Fibroblast of lung (primary cell): ENCODE results near the gene PLEKHG7. TPM values are rescaled to one million over a fixed set of nuclear protein-coding genes. Genes with fewer than 3 reads are reported as not detected.

Experiments used
- DNase-seq, 2 donors: peaks; one replicate each; pipeline versions ENCODE4 v3.0.0 to v3.0.0-alpha.2; 2010; ENCODE audit warnings: low read depth in 2 of 2
- H2AFZ ChIP-seq: 2 replicates; pipeline ENCODE4 v1.5.1; 2012; ENCODE audit warnings: low read length, control low read depth, inconsistent platforms
- H3K27ac ChIP-seq: 2 replicates; pipeline ENCODE4 v1.5.1; 2011; ENCODE audit warnings: low read length, control low read depth; ENCODE audit not compliant: insufficient read depth
- H3K27me3 ChIP-seq: 2 replicates; pipeline ENCODE4 v1.5.1; 2011; ENCODE audit warnings: mild to moderate bottlenecking, low read length; ENCODE audit not compliant: control insufficient read depth, insufficient read depth
- H3K36me3 ChIP-seq: 2 replicates; pipeline ENCODE4 v1.5.1; 2011; ENCODE audit warnings: low read length; ENCODE audit not compliant: control insufficient read depth, insufficient read depth
- H3K4me1 ChIP-seq: 2 replicates; pipeline ENCODE4 v1.5.1; 2011; ENCODE audit warnings: low read length; ENCODE audit not compliant: control insufficient read depth, insufficient read depth; ENCODE audit errors: extremely low read depth
- H3K4me2 ChIP-seq: 2 replicates; pipeline ENCODE4 v1.5.1; 2011; ENCODE audit warnings: low read length, control low read depth; ENCODE audit not compliant: insufficient read depth; ENCODE audit errors: extremely low read depth
- H3K4me3 ChIP-seq, 4 experiments: fragments of 200-600 bp in 1 of 4; sonication (generic) in 1 of 4; replicated peaks in 1 of 4; 2 replicates each; pipeline ENCODE4 v1.5.1; 2011 to 2016; ENCODE audit warnings: low read length in 4 of 4, low read depth in 3 of 4, mild to moderate bottlenecking in 3 of 4, control low read depth in 2 of 4, inconsistent platforms in 1 of 4, mixed read lengths in 1 of 4; ENCODE audit not compliant: insufficient read depth in 1 of 4; ENCODE audit errors: control extremely low read depth in 1 of 4
- H3K79me2 ChIP-seq: 2 replicates; pipeline ENCODE4 v1.5.1; 2012; ENCODE audit warnings: mild to moderate bottlenecking, low read length, inconsistent platforms; ENCODE audit not compliant: control insufficient read depth, insufficient read depth
- H3K9ac ChIP-seq: 2 replicates; pipeline ENCODE4 v1.5.1; 2011; ENCODE audit warnings: mild to moderate bottlenecking, low read length, control low read depth; ENCODE audit not compliant: insufficient read depth
- H3K9me3 ChIP-seq: 2 replicates; pipeline ENCODE4 v1.5.1; 2012; ENCODE audit warnings: low read depth, low read length; ENCODE audit not compliant: control insufficient read depth, insufficient read depth
- H4K20me1 ChIP-seq: 2 replicates; pipeline ENCODE4 v1.5.1; 2011; ENCODE audit warnings: low read length; ENCODE audit not compliant: control insufficient read depth, insufficient read depth; ENCODE audit errors: extremely low read depth
- EZH2 ChIP-seq: IDR thresholded peaks from 2 replicates; pipeline ENCODE4 v1.5.1; 2012; ENCODE audit warnings: low read length, control low read depth, mild to moderate bottlenecking; ENCODE audit errors: missing control alignments
- polyA plus RNA-seq, 2 donors: library from polyadenylated mRNA; depleted of rRNA in 1 of 2; stranded (reverse) in 1 of 2; unstranded in 1 of 2; fragments of >200 nt; gene quantifications; 2 replicates each; pipeline ENCODE4 v1.2.1, GENCODE V29; 2011 to 2012; ENCODE audit warnings: missing spikeins in 1 of 2
- total RNA-seq: library from RNA; depleted of rRNA; stranded (reverse); fragments of >200 nt; gene quantifications from 2 replicates; pipeline ENCODE4 v1.2.1, GENCODE V29; 2014
- TF ChIP-seq, protein P1 (sequence below), 2 donors: IDR thresholded peaks in 1 of 2; conservative IDR thresholded peaks in 1 of 2; 1 replicate in 1 of 2; 2 replicates in 1 of 2; pipeline ENCODE4 v1.5.1; 2011 to 2012; ENCODE audit warnings: low read length in 2 of 2, control low read depth in 1 of 2, inconsistent platforms in 1 of 2, low read depth in 1 of 2, mild to moderate bottlenecking in 1 of 2

The PLEKHG7 gene
- total and polyA plus RNA-seq, 2 donors (not counting 1 experiment from before 2014, with no cell fraction given): not detected

- no peak for DNase-seq
- H3K4me3 ChIP-seq: no peak overlapping the region
These were observed 18.9 kb downstream of the PLEKHG7 start for GRCh38 chr12:92721656-92722055.

DNA sequence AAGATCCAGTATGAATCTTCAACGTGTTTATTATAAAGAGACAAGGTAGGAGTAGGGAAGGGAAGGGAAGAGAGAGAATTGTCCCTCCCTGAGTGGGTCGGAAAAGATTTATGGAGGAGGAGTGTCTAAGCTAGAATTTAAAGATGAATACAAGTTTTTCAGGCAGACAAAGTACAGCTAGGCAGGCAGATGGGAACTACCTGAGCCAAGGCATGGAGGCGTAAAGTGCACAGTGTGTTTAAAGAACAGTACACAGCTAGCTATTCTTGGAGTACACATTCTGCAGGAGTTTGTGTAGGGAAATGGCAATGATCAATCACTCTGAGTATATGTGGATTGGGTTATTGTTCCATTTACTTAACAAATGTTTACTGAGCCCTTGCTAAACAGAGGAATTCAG lies 20.1 kb downstream of the PLEKHG7 start:
- H3K4me2 ChIP-seq: no peak overlapping the region
- no peak overlapping the region for H2AFZ ChIP-seq
- no peak overlapping the region for H3K9ac ChIP-seq
- no peaks in the 10 kb centered on the region for H3K27me3 ChIP-seq
- H3K27ac ChIP-seq: no peak overlapping the region
- H4K20me1 ChIP-seq: no peaks in the 10 kb centered on the region
- H3K79me2 ChIP-seq: no peaks in the 10 kb centered on the region
- no peak overlapping the region for H3K4me3 ChIP-seq
- no peaks in the 10 kb centered on the region for H3K36me3 ChIP-seq
- TF ChIP-seq EZH2: no peak
- TF ChIP-seq, protein P1, sequence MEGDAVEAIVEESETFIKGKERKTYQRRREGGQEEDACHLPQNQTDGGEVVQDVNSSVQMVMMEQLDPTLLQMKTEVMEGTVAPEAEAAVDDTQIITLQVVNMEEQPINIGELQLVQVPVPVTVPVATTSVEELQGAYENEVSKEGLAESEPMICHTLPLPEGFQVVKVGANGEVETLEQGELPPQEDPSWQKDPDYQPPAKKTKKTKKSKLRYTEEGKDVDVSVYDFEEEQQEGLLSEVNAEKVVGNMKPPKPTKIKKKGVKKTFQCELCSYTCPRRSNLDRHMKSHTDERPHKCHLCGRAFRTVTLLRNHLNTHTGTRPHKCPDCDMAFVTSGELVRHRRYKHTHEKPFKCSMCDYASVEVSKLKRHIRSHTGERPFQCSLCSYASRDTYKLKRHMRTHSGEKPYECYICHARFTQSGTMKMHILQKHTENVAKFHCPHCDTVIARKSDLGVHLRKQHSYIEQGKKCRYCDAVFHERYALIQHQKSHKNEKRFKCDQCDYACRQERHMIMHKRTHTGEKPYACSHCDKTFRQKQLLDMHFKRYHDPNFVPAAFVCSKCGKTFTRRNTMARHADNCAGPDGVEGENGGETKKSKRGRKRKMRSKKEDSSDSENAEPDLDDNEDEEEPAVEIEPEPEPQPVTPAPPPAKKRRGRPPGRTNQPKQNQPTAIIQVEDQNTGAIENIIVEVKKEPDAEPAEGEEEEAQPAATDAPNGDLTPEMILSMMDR (conservative IDR thresholded peaks at IDR 0.05 in 1 of 2, IDR thresholded peaks at IDR 0.05 in 1 of 2; ENCODE audit: low read depth in 1 of 2, low read length in 2 of 2): no peak
- H3K4me1 ChIP-seq: peaks cover 2% of the 10 kb centered on the region
- no peaks in the 10 kb centered on the region for H3K9me3 ChIP-seq
- DNase-seq: no peak

More at GRCh38 chr12:92721656-92722055, 18.9 kb downstream of the PLEKHG7 start:
- Histone ChIP-seq H2AFZ (no peak overlapping the region), H4K20me1 (no peaks in the 10 kb centered on the region), H3K9ac (no peak overlapping the region), H3K4me1 (peaks cover 2% of the 10 kb centered on the region), H3K36me3 (no peaks in the 10 kb centered on the region), H3K4me2 (no peak overlapping the region), H3K9me3 (no peaks in the 10 kb centered on the region), H3K27ac (no peak overlapping the region), H3K27me3 (no peaks in the 10 kb centered on the region), H3K79me2 (no peaks in the 10 kb centered on the region)
- no peak for TF ChIP-seq EZH2
- TF ChIP-seq, protein P1 (conservative IDR thresholded peaks at IDR 0.05 in 1 of 2, IDR thresholded peaks at IDR 0.05 in 1 of 2; ENCODE audit: low read depth in 1 of 2, low read length in 2 of 2): no peak

- H3K27ac ChIP-seq: no peak overlapping the region
- no peak for DNase-seq
- TF ChIP-seq, protein P1 (conservative IDR thresholded peaks at IDR 0.05 in 1 of 2, IDR thresholded peaks at IDR 0.05 in 1 of 2; ENCODE audit: low read depth in 1 of 2, low read length in 2 of 2): no peak
- TF ChIP-seq EZH2: no peak
- H2AFZ ChIP-seq: no peak overlapping the region
- H3K9me3 ChIP-seq: no peaks in the 10 kb centered on the region
- H3K4me1 ChIP-seq: no peaks in the 10 kb centered on the region
- no peaks in the 10 kb centered on the region for H4K20me1 ChIP-seq
- no peak overlapping the region for H3K4me2 ChIP-seq
- no peaks in the 10 kb centered on the region for H3K36me3 ChIP-seq
- no peaks in the 10 kb centered on the region for H3K79me2 ChIP-seq
- H3K4me3 ChIP-seq: no peak overlapping the region
- no peaks in the 10 kb centered on the region for H3K27me3 ChIP-seq
- no peak overlapping the region for H3K9ac ChIP-seq
These were observed 24.1 kb downstream of the PLEKHG7 start for GRCh38 chr12:92726850-92727249.
